ENCODE data around the gene SAMD4A.

The SAMD4A gene

DNA sequence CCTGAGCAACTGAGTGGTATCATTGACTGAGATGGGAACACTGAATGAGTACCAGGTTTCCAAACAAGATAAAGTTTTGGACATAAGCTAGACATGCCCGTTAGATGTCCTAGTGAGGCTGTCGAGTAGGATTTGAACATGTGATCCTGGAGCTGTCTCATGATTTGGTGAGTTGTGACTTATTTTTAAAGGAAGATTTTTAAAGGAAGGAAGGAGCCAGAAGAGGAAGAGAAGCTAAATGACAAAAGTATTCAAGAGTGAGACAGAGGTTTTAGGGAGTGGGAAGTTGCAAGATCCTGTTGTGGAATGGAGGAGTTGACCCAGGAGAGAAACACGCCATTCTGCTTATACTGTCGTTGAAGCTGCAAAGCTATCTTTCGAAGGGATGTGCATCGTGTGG, 82.1 kb downstream of the SAMD4A start:
- no peak for DNase-seq (ENCODE audit: low read depth)
- TF ChIP-seq, protein P1, sequence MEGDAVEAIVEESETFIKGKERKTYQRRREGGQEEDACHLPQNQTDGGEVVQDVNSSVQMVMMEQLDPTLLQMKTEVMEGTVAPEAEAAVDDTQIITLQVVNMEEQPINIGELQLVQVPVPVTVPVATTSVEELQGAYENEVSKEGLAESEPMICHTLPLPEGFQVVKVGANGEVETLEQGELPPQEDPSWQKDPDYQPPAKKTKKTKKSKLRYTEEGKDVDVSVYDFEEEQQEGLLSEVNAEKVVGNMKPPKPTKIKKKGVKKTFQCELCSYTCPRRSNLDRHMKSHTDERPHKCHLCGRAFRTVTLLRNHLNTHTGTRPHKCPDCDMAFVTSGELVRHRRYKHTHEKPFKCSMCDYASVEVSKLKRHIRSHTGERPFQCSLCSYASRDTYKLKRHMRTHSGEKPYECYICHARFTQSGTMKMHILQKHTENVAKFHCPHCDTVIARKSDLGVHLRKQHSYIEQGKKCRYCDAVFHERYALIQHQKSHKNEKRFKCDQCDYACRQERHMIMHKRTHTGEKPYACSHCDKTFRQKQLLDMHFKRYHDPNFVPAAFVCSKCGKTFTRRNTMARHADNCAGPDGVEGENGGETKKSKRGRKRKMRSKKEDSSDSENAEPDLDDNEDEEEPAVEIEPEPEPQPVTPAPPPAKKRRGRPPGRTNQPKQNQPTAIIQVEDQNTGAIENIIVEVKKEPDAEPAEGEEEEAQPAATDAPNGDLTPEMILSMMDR (conservative IDR thresholded peaks at IDR 0.05; ENCODE audit: control insufficient read depth, insufficient read depth, low read depth, low read length) = no peak
- no peak overlapping the region for H3K4me3 ChIP-seq (ENCODE audit: control insufficient read depth, low read depth, low read length)

GRCh38 chr14:54650331-54650958, 83.5 kb downstream of the SAMD4A start:
- no peak overlapping the region for H3K4me3 ChIP-seq (ENCODE audit: control insufficient read depth, low read depth, low read length)
- peak; percentile 83 for DNase-seq (ENCODE audit: low read depth)
- TF ChIP-seq, protein P1 (conservative IDR thresholded peaks at IDR 0.05; ENCODE audit: control insufficient read depth, insufficient read depth, low read depth, low read length) = no peak

DNA sequence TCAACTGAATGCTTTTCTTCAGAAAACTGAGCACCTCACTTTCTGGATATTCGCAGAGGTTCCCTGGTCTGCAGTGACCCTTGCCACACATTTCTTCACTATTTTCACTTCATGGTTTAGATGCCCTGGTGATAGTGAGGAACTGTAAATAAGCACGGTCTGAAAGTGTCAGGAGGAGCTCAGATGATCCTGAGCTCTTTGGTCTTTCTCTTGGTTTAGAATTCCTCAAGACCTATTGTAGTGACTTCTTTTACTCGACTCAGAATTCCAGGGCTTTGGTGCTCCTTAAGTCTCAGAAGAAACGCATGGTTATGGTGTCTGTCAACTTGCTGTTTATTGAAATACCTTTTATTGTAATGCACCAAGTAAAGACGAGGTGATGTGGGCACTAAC, 84.0 kb downstream of the SAMD4A start:
- TF ChIP-seq, protein P1 (conservative IDR thresholded peaks at IDR 0.05; ENCODE audit: control insufficient read depth, insufficient read depth, low read depth, low read length) = no peak
- no peak for DNase-seq (ENCODE audit: low read depth)
- no peak overlapping the region for H3K4me3 ChIP-seq (ENCODE audit: control insufficient read depth, low read depth, low read length)

DNA sequence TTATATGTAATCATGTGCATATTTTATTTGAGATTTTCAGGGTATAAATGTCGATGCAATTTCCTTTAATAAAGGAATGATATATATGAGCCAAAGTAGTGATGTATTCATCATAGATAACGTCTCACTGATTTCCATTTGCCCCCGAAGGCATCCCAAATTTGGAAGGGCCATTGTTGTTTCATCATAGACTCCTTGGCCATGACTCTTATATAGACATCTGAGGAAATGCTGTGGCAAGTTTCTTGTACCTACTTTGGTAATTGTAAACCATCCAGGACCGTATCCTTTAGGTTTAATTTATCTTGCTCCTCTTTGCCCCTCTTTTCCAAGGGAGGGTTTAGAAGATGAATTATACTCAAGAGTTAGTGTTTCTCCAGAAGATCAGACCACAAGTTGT, 84.7 kb downstream of the SAMD4A start:
- TF ChIP-seq, protein P1 (conservative IDR thresholded peaks at IDR 0.05; ENCODE audit: control insufficient read depth, insufficient read depth, low read depth, low read length) = no peak
- no peak overlapping the region for H3K4me3 ChIP-seq (ENCODE audit: control insufficient read depth, low read depth, low read length)
- no peak for DNase-seq (ENCODE audit: low read depth)

- H3K4me3 ChIP-seq (ENCODE audit: control insufficient read depth, low read depth, low read length) = peak overlapping the region; percentile 42
- peak; percentile 99 for DNase-seq (ENCODE audit: low read depth)
- TF ChIP-seq, protein P1 (conservative IDR thresholded peaks at IDR 0.05; ENCODE audit: control insufficient read depth, insufficient read depth, low read depth, low read length) = no peak
Observed at GRCh38 chr14:54652188-54652587, 85.3 kb downstream of the SAMD4A start.

- peak; percentile 72 for DNase-seq (ENCODE audit: low read depth)
- H3K4me3 ChIP-seq (ENCODE audit: control insufficient read depth, low read depth, low read length) = peak overlapping the region; percentile 42
- TF ChIP-seq, protein P1 (conservative IDR thresholded peaks at IDR 0.05; ENCODE audit: control insufficient read depth, insufficient read depth, low read depth, low read length) = no peak
Observed at GRCh38 chr14:54652605-54653052, 85.7 kb downstream of the SAMD4A start.
